Neural cell (in vitro differentiated cells): ENCODE data around the gene CNTNAP2.

ENCODE experiments used
- EZH2 ChIP-seq: fragments of 200-600, 300-800 bp; shearing (Covaris generic), sonication (generic); IDR thresholded peaks from 2 replicates; pipeline ENCODE4 v1.6.1; 2014; ENCODE audit warnings: antibody characterized with exemption, low read length, borderline replicate concordance, mild to moderate bottlenecking; ENCODE audit not compliant: insufficient read depth, poor library complexity, severe bottlenecking
- POLR2AphosphoS5 ChIP-seq: IDR thresholded peaks from 2 replicates; pipeline ENCODE4 v1.6.1; 2012
- TAF1 ChIP-seq: IDR thresholded peaks from 2 replicates; pipeline ENCODE4 v1.6.1; 2012; ENCODE audit warnings: low read depth
- TF ChIP-seq, protein P1 (sequence below): fragments of 450-650 bp; IDR thresholded peaks from 2 replicates; pipeline ENCODE4 v1.5.1; 2014; ENCODE audit warnings: antibody characterized with exemption, mild to moderate bottlenecking, moderate library complexity; ENCODE audit not compliant: poor library complexity, severe bottlenecking

DNA sequence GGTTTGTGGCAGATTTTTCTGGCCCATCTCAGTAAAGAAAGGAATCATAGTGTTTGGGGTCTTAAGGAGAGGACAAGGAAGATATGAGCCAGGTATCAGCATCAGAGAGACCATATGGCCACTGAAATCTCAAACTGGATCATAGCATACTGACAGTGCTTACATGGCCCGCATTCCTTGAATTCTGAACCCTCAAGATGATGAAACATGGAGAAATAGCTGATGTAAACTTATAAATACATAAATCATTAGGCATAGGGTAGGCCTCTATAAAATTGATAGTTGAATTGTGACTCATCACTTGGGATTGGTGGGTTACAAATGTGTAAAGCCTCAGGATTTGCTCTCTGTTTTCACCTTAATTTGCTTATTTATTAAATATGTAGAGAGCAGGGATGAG, 688.5 kb downstream of the CNTNAP2 start:
- TF ChIP-seq, protein P1, sequence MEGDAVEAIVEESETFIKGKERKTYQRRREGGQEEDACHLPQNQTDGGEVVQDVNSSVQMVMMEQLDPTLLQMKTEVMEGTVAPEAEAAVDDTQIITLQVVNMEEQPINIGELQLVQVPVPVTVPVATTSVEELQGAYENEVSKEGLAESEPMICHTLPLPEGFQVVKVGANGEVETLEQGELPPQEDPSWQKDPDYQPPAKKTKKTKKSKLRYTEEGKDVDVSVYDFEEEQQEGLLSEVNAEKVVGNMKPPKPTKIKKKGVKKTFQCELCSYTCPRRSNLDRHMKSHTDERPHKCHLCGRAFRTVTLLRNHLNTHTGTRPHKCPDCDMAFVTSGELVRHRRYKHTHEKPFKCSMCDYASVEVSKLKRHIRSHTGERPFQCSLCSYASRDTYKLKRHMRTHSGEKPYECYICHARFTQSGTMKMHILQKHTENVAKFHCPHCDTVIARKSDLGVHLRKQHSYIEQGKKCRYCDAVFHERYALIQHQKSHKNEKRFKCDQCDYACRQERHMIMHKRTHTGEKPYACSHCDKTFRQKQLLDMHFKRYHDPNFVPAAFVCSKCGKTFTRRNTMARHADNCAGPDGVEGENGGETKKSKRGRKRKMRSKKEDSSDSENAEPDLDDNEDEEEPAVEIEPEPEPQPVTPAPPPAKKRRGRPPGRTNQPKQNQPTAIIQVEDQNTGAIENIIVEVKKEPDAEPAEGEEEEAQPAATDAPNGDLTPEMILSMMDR = no peak
- no peak for TF ChIP-seq EZH2
- TF ChIP-seq POLR2AphosphoS5 = no peak
- TF ChIP-seq TAF1 = no peak
